DMS153 treated with DMSO at 0.1 percent for 48 hours (cell line): ENCODE results near the gene LTBP4.
"Not testable (repeated sequence)": the region's sequence is repeated elsewhere in the genome, so short reads cannot be mapped to it uniquely, and the experiment has no call there.

ENCODE experiments used
- DNase-seq: peaks from one replicate; lab custom pipeline; 2025; ENCODE audit not compliant: unreplicated experiment; lab: John Stamatoyannopoulos, UW

Gene LTBP4

GRCh38 chr19:40576585-40577451, 24.4 kb upstream of the LTBP4 start, which contains the start of gene SHKBP1:
Gene SHKBP1, plus strand, starts transcription at chr19:40576873. Its CDS starts 27 bp downstream, at chr19:40576900.
- peak; percentile 93 for DNase-seq

GRCh38 chr19:40578442-40578908, 22.7 kb upstream of the LTBP4 start:
- DNase-seq = no peak

- DNase-seq = no peak
Observed at GRCh38 chr19:40580619-40581018, 20.6 kb upstream of the LTBP4 start.

- no peak for DNase-seq
Observed at GRCh38 chr19:40581531-40581930, 19.6 kb upstream of the LTBP4 start.

- no peak for DNase-seq
Observed at GRCh38 chr19:40582467-40582866, 18.7 kb upstream of the LTBP4 start.

- DNase-seq = no peak
Observed at GRCh38 chr19:40583283-40583682, 17.9 kb upstream of the LTBP4 start.

- no peak for DNase-seq
Observed at GRCh38 chr19:40584007-40584406, 17.2 kb upstream of the LTBP4 start.

GRCh38 chr19:40585241-40585981, 15.8 kb upstream of the LTBP4 start:
- DNase-seq = no peak

- no peak for DNase-seq
Observed at GRCh38 chr19:40585982-40586422, 15.2 kb upstream of the LTBP4 start.

GRCh38 chr19:40586611-40587010, 14.6 kb upstream of the LTBP4 start:
- DNase-seq = no peak

GRCh38 chr19:40588110-40588854, 12.9 kb upstream of the LTBP4 start:
- DNase-seq = no peak

GRCh38 chr19:40588926-40589569, 12.1 kb upstream of the LTBP4 start:
- DNase-seq = no peak

- no peak for DNase-seq
Observed at GRCh38 chr19:40589591-40590429, 11.4 kb upstream of the LTBP4 start.

GRCh38 chr19:40590464-40591265, 10.5 kb upstream of the LTBP4 start:
- DNase-seq = no peak

GRCh38 chr19:40591724-40592123, 9.4 kb upstream of the LTBP4 start:
- DNase-seq = not testable (repeated sequence)

- peak; percentile 18 for DNase-seq
Observed at GRCh38 chr19:40592170-40592569, 9.0 kb upstream of the LTBP4 start.

- DNase-seq = peak; percentile 10
Observed at GRCh38 chr19:40594255-40594654, 6.9 kb upstream of the LTBP4 start.

GRCh38 chr19:40594657-40595091, 6.5 kb upstream of the LTBP4 start:
- no peak for DNase-seq
